SK-N-SH (cell line): ENCODE measurements around the gene ZKSCAN5. TPM values are rescaled to one million over a fixed set of nuclear protein-coding genes. Genes with fewer than 3 reads are reported as not detected.

Experiments used
- CTCF ChIA-PET: fragments of 300-600, 350-600 bp; formaldehyde crosslinking; extraction: SDS; loops from one replicate; lab custom pipeline; 2021; lab: Yijun Ruan, JAX
- POLR2A ChIA-PET: fragments of 350-600 bp; sonication (Branson Sonifier 250); formaldehyde crosslinking; extraction: SDS; loops from one replicate; lab custom pipeline; 2020; ENCODE audit warnings: antibody characterized with exemption, inconsistent platforms; lab: Yijun Ruan, JAX
- DNase-seq: peaks from one replicate; pipeline ENCODE4 v3.0.0; 2012
- H2AFZ ChIP-seq: fragments of 200-600 bp; sonication (generic); 2 replicates; pipeline ENCODE4 v1.8.1; 2016; ENCODE audit warnings: antibody characterized with exemption, mild to moderate bottlenecking, low read depth
- H3F3A ChIP-seq: fragments of 200-600 bp; sonication (generic); replicated peaks from 2 replicates; pipeline ENCODE3; 2016; ENCODE audit warnings: antibody characterized with exemption, mild to moderate bottlenecking; ENCODE audit not compliant: insufficient read depth
- H3K27ac ChIP-seq, 2 experiments: fragments of 200-500 bp in 1 of 2; fragments of 200-600 bp in 1 of 2; sonication (Bioruptor generic) in 1 of 2; sonication (generic), shearing (Covaris generic) in 1 of 2; 2 replicates each; pipeline versions ENCODE4 v1.5.1 to v1.6.1; 2014 to 2016; ENCODE audit warnings: low read depth in 2 of 2, inconsistent platforms in 1 of 2, low read length in 1 of 2, mild to moderate bottlenecking in 1 of 2, mixed read lengths in 1 of 2
- H3K27me3 ChIP-seq: fragments of 200-600 bp; sonication (generic), shearing (Covaris generic); 2 replicates; pipeline ENCODE4 v1.6.1; 2016; ENCODE audit warnings: mixed run types; ENCODE audit not compliant: insufficient read depth
- H3K36me3 ChIP-seq, 2 experiments: fragments of 200-500 bp in 1 of 2; fragments of 200-600 bp in 1 of 2; sonication (Bioruptor generic) in 1 of 2; sonication (generic) in 1 of 2; replicated peaks in 1 of 2; 2 replicates each; pipeline versions ENCODE3 to v1.5.1; 2014 to 2016; ENCODE audit warnings: low read length in 1 of 2, mild to moderate bottlenecking in 1 of 2; ENCODE audit not compliant: insufficient read depth in 2 of 2, control insufficient read depth in 1 of 2
- H3K4me1 ChIP-seq, 2 experiments: fragments of 200-500 bp in 1 of 2; fragments of 200-600 bp in 1 of 2; sonication (Bioruptor generic) in 1 of 2; sonication (generic), shearing (Covaris generic) in 1 of 2; 2 replicates each; pipeline versions ENCODE4 v1.5.1 to v1.6.1; 2014 to 2016; ENCODE audit warnings: low read depth in 1 of 2, low read length in 1 of 2, mixed run types in 1 of 2; ENCODE audit not compliant: insufficient read depth in 2 of 2, control insufficient read depth in 1 of 2
- H3K4me2 ChIP-seq: fragments of 200-600 bp; sonication (generic), shearing (Covaris generic); 2 replicates; pipeline ENCODE4 v1.6.1; 2017; ENCODE audit warnings: mixed run types
- H3K4me3 ChIP-seq, 2 experiments: fragments of 200-500 bp in 1 of 2; fragments of 200-600 bp in 1 of 2; sonication (Bioruptor generic) in 1 of 2; sonication (generic), shearing (Covaris generic) in 1 of 2; 2 replicates each; pipeline versions ENCODE4 v1.5.1 to v1.8.1; 2014 to 2016; ENCODE audit warnings: low read depth in 2 of 2, inconsistent platforms in 1 of 2, low read length in 1 of 2, mild to moderate bottlenecking in 1 of 2, mixed read lengths in 1 of 2, moderate library complexity in 1 of 2
- H3K79me2 ChIP-seq: fragments of 200-600 bp; sonication (generic); 2 replicates; pipeline ENCODE4 v1.8.1; 2017; ENCODE audit warnings: mild to moderate bottlenecking; ENCODE audit not compliant: insufficient read depth
- H3K9ac ChIP-seq: fragments of 200-600 bp; sonication (generic); 2 replicates; pipeline ENCODE4 v1.6.1; 2017; ENCODE audit warnings: mixed run types
- H3K9me2 ChIP-seq: fragments of 200-600 bp; sonication (generic); 2 replicates; pipeline ENCODE4 v1.6.1; 2017; ENCODE audit warnings: mixed run types
- H3K9me3 ChIP-seq: fragments of 200-600 bp; sonication (generic); 2 replicates; pipeline ENCODE4 v1.6.1; 2017; ENCODE audit warnings: mixed run types, mild to moderate bottlenecking, moderate library complexity
- H4K20me1 ChIP-seq: fragments of 200-600 bp; sonication (generic); 2 replicates; pipeline ENCODE4 v1.6.1; 2017; ENCODE audit warnings: mild to moderate bottlenecking, mixed run types; ENCODE audit not compliant: insufficient read depth
- CHD2 ChIP-seq: fragments of 150-350 bp; IDR thresholded peaks from 2 replicates; pipeline ENCODE4 v1.6.1; 2018; ENCODE audit warnings: low read length; ENCODE audit not compliant: partially characterized antibody
- CTCF ChIP-seq: fragments of 200-600 bp; sonication (generic); IDR thresholded peaks from 2 replicates; pipeline ENCODE4 v1.6.1; 2017; ENCODE audit warnings: antibody characterized with exemption, mild to moderate bottlenecking, moderate library complexity
- ELF1 ChIP-seq: IDR thresholded peaks from 2 replicates; pipeline ENCODE4 v1.4.0; 2012
- EZH2phosphoT487 ChIP-seq: fragments of 200-600 bp; sonication (generic); IDR thresholded peaks from 2 replicates; pipeline ENCODE4 v1.6.1; 2017; ENCODE audit warnings: low read depth, mixed run types, mild to moderate bottlenecking, antibody characterized with exemption, moderate library complexity, borderline replicate concordance
- FOSL2 ChIP-seq: IDR thresholded peaks from 2 replicates; pipeline ENCODE4 v1.4.0; 2012; ENCODE audit warnings: low read depth, mild to moderate bottlenecking, moderate library complexity, borderline replicate concordance
- FOXJ3 ChIP-seq: sonication (generic); formaldehyde crosslinking; IDR thresholded peaks from 2 replicates; pipeline ENCODE4 v1.5.1; 2020; ENCODE audit warnings: mild to moderate bottlenecking, missing genetic modification reagents
- FOXM1 ChIP-seq: IDR thresholded peaks from 2 replicates; pipeline ENCODE4 v1.4.0; 2012; ENCODE audit warnings: low read depth, mild to moderate bottlenecking
- GABPA ChIP-seq: IDR thresholded peaks from 2 replicates; pipeline ENCODE4 v1.4.0; 2012; ENCODE audit warnings: low read depth, mild to moderate bottlenecking
- GATA2 ChIP-seq: sonication (generic); formaldehyde crosslinking; IDR thresholded peaks from 2 replicates; pipeline ENCODE4 v1.5.0; 2020; ENCODE audit warnings: mild to moderate bottlenecking, missing genetic modification reagents
- JUND ChIP-seq: IDR thresholded peaks from 2 replicates; pipeline ENCODE4 v1.4.0; 2012
- MXI1 ChIP-seq: IDR thresholded peaks from 2 replicates; pipeline ENCODE4 v1.6.1; 2012; ENCODE audit warnings: mild to moderate bottlenecking, low read depth, low read length, improper control_type of control experiment
- NFIC ChIP-seq: IDR thresholded peaks from 2 replicates; pipeline ENCODE4 v1.4.0; 2012; ENCODE audit warnings: borderline replicate concordance
- NRF1 ChIP-seq: IDR thresholded peaks from 2 replicates; pipeline ENCODE4 v1.6.1; 2012; ENCODE audit warnings: low read depth, mild to moderate bottlenecking, low read length
- PBX3 ChIP-seq: IDR thresholded peaks from 2 replicates; pipeline ENCODE4; 2012
- RAD21 ChIP-seq: IDR thresholded peaks from 2 replicates; pipeline ENCODE4 v1.6.1; 2012; ENCODE audit warnings: mild to moderate bottlenecking, low read length
- RCOR1 ChIP-seq: fragments of 150-350 bp; IDR thresholded peaks from 2 replicates; pipeline ENCODE4 v1.6.1; 2017; ENCODE audit warnings: antibody characterized with exemption, low read length
- RXRA ChIP-seq: IDR thresholded peaks from 2 replicates; pipeline ENCODE4 v1.4.0; 2012; ENCODE audit warnings: low read depth, mild to moderate bottlenecking, borderline replicate concordance
- SMC3 ChIP-seq: IDR thresholded peaks from 2 replicates; pipeline ENCODE4 v1.6.1; 2012; ENCODE audit warnings: low read depth, low read length, improper control_type of control experiment
- TCF12 ChIP-seq: IDR thresholded peaks from 2 replicates; pipeline ENCODE4 v1.4.0; 2012
- USF2 ChIP-seq: fragments of 150-350 bp; IDR thresholded peaks from 2 replicates; pipeline ENCODE4 v1.6.1; 2017; ENCODE audit warnings: antibody characterized with exemption, low read length, low read depth, borderline replicate concordance
- YY1 ChIP-seq: IDR thresholded peaks from 2 replicates; pipeline ENCODE4 v1.4.0; 2012; ENCODE audit warnings: low read depth, mild to moderate bottlenecking
- WGBS: methylation state at CpG from one replicate; pipeline ENCODE4 v1.1.6; 2017; ENCODE audit warnings: low lambda C conversion rate; 5-methylcytosine and 5-hydroxymethylcytosine counted together
- polyA plus RNA-seq, 3 experiments: library from polyadenylated mRNA; depleted of rRNA; stranded (reverse); fragments of >200 nt; gene quantifications; 2 replicates each; pipeline ENCODE4 v1.2.3, GENCODE V29; 2012
- TF ChIP-seq, protein P1 (sequence below): IDR thresholded peaks from 2 replicates; pipeline ENCODE4 v1.4.0; 2012; ENCODE audit warnings: low read depth
- TF ChIP-seq, protein P2 (sequence below): IDR thresholded peaks from 2 replicates; pipeline ENCODE4 v1.4.0; 2012; ENCODE audit warnings: low read depth, borderline replicate concordance

Gene ZKSCAN5
- polyA plus RNA-seq, 1 of the 3 experiments (the other 2 are of a cell fraction) = 7.5 TPM

- CTCF ChIA-PET = interaction anchor here (1.2 to 1.8 kb wide), 3 partner anchors 15 to 251 kb away, joined by 3 to 7 read pairs (median 3); no protein-coding TSS in a partner anchor
- no peak overlapping the region for H3K4me2 ChIP-seq
- no peaks in the 10 kb centered on the region for H3K9me2 ChIP-seq
- DNase-seq = no peak
- peaks cover 46% of the 10 kb centered on the region for H3F3A ChIP-seq
- H3K36me3 ChIP-seq = peaks cover 33 to 40% of the 10 kb centered on the region in 2 experiments
- POLR2A ChIA-PET = no interaction called here
- H3K27me3 ChIP-seq = no peaks in the 10 kb centered on the region
- H3K9me3 ChIP-seq = no peaks in the 10 kb centered on the region
- no peak overlapping the region for H3K4me3 ChIP-seq
- H3K9ac ChIP-seq = no peak overlapping the region
- peaks cover 4% of the 10 kb centered on the region; the same call in 1 of the 2 replicates for H3K79me2 ChIP-seq
- TF ChIP-seq RXRA = no peak
- TF ChIP-seq, protein P1, sequence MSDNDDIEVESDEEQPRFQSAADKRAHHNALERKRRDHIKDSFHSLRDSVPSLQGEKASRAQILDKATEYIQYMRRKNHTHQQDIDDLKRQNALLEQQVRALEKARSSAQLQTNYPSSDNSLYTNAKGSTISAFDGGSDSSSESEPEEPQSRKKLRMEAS = no peak
- no peak for TF ChIP-seq RCOR1
- TF ChIP-seq YY1 = no peak
- no peak for TF ChIP-seq FOXM1
- TF ChIP-seq SMC3 = no peak
- no peak for TF ChIP-seq MXI1
- TF ChIP-seq JUND = no peak
- TF ChIP-seq TCF12 = no peak
- TF ChIP-seq NFIC = no peak
- no peak for TF ChIP-seq GATA2
- TF ChIP-seq FOXJ3 (CRISPR knock-in tag) = no peak
- TF ChIP-seq CTCF = no peak
- TF ChIP-seq RAD21 = no peak
- no peak for TF ChIP-seq FOSL2
- TF ChIP-seq NRF1 = no peak
- TF ChIP-seq, all 33 proteins: peak for 0
- WGBS = 98% methylated on average over 3 of the region's 3 CpGs
- no peak overlapping the region for H3K27ac ChIP-seq
- peaks cover 4 to 11% of the 10 kb centered on the region in 2 experiments; a peak in 2 of 4 replicates for H3K4me1 ChIP-seq
- no peaks in the 10 kb centered on the region for H4K20me1 ChIP-seq
- no peak overlapping the region for H2AFZ ChIP-seq
Observed at GRCh38 chr7:99576251-99576650, 71.8 kb downstream of the ZKSCAN5 start.

GRCh38 chr7:99579281-99579955, 75.0 kb downstream of the ZKSCAN5 start:
- CTCF ChIA-PET = interaction anchor here (0.6 to 3.7 kb wide), 8 partner anchors 9 to 80 kb away, joined by 3 to 27 read pairs (median 4); partner anchors contain the start of genes ZKSCAN5, ZNF394 and ZNF655
- peaks cover 2 to 11% of the 10 kb centered on the region in 2 experiments for H3K36me3 ChIP-seq
- peak overlapping the region; percentile 59 for H3K9ac ChIP-seq
- no peaks in the 10 kb centered on the region for H3K79me2 ChIP-seq
- peak overlapping the region; percentile 92 for H3K4me2 ChIP-seq
- H2AFZ ChIP-seq = peak overlapping the region; percentile 90
- 56% methylated on average over 10 of the region's 10 CpGs for WGBS
- no peak for DNase-seq
- H3K27me3 ChIP-seq = no peaks in the 10 kb centered on the region
- no peaks in the 10 kb centered on the region for H4K20me1 ChIP-seq
- H3K27ac ChIP-seq = peak overlapping the region in 1 of 2 experiments; percentile 71; a peak in 1 of 4 replicates
- H3K4me3 ChIP-seq = peak overlapping the region; percentile 58 to 70
- POLR2A ChIA-PET = interaction anchor here (0.5 to 2.6 kb wide), 5 partner anchors 21 to 254 kb away, joined by 3 to 23 read pairs (median 6); partner anchors contain the start of genes FAM200A, ZNF655 and ZSCAN25
- H3F3A ChIP-seq = peaks cover 46% of the 10 kb centered on the region
- H3K9me2 ChIP-seq = no peaks in the 10 kb centered on the region
- H3K9me3 ChIP-seq = no peaks in the 10 kb centered on the region
- H3K4me1 ChIP-seq = peaks cover 4 to 11% of the 10 kb centered on the region in 2 experiments; a peak in 2 of 4 replicates
- TF ChIP-seq USF2 (no peak), TCF12 (no peak), EZH2phosphoT487 (no peak), FOSL2 (no peak), ELF1 (no peak), NFIC (no peak), PBX3 (no peak), RAD21 (no peak), FOXM1 (no peak), MXI1 (no peak), GATA2 (no peak), NRF1 (no peak), CHD2 (no peak), GABPA (no peak)
- TF ChIP-seq, protein P2, sequence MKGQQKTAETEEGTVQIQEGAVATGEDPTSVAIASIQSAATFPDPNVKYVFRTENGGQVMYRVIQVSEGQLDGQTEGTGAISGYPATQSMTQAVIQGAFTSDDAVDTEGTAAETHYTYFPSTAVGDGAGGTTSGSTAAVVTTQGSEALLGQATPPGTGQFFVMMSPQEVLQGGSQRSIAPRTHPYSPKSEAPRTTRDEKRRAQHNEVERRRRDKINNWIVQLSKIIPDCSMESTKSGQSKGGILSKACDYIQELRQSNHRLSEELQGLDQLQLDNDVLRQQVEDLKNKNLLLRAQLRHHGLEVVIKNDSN = no peak
